CD14-positive monocyte (primary cell): ENCODE results near the gene FLT1. TPM values are rescaled to one million over a fixed set of nuclear protein-coding genes. Genes with fewer than 3 reads are reported as not detected.

ENCODE experiments used
- DNase-seq, 3 donors: peaks; one replicate each; pipeline ENCODE4 v3.0.0-alpha.2; 2011 to 2022
- H2AFZ ChIP-seq: 2 replicates; pipeline ENCODE4 v1.6.0; 2012; ENCODE audit warnings: mild to moderate bottlenecking, low read depth, low read length, inconsistent platforms; ENCODE audit not compliant: insufficient read depth, poor library complexity, severe bottlenecking
- H3K27ac ChIP-seq, 2 donors: 1 replicate in 1 of 2; 2 replicates in 1 of 2; pipeline ENCODE4 v1.5.1; 2012 to 2013; ENCODE audit warnings: low read length in 2 of 2, control low read depth in 1 of 2, inconsistent platforms in 1 of 2, low read depth in 1 of 2, mild to moderate bottlenecking in 1 of 2
- H3K27me3 ChIP-seq, 2 donors: one replicate each; pipeline versions ENCODE4 v1.6.0 to v1.6.1; 2011 to 2013; ENCODE audit warnings: low read length in 2 of 2; ENCODE audit not compliant: control insufficient read depth in 2 of 2, insufficient read depth in 2 of 2
- H3K36me3 ChIP-seq, 2 donors: replicated peaks in 1 of 2; 1 replicate in 1 of 2; 2 replicates in 1 of 2; pipeline versions ENCODE4 v1.5.1 to v1.6.1; 2012 to 2013; ENCODE audit warnings: low read length in 2 of 2, control low read depth in 1 of 2, inconsistent platforms in 1 of 2, mild to moderate bottlenecking in 1 of 2; ENCODE audit not compliant: insufficient read depth in 2 of 2, control insufficient read depth in 1 of 2
- H3K4me1 ChIP-seq, 2 donors: 1 replicate in 1 of 2; 2 replicates in 1 of 2; pipeline versions ENCODE4 v1.5.1 to v1.6.1; 2012 to 2013; ENCODE audit warnings: low read length in 2 of 2, control low read depth in 1 of 2, inconsistent platforms in 1 of 2, mild to moderate bottlenecking in 1 of 2, moderate library complexity in 1 of 2; ENCODE audit not compliant: insufficient read depth in 2 of 2, control insufficient read depth in 1 of 2
- H3K4me2 ChIP-seq: replicated peaks from 2 replicates; pipeline ENCODE3; 2012; ENCODE audit warnings: low read length, moderate library complexity, mild to moderate bottlenecking; ENCODE audit not compliant: poor library complexity, severe bottlenecking; ENCODE audit errors: extremely low read depth
- H3K4me3 ChIP-seq, 3 experiments: fragments of 200-600 bp in 1 of 3; sonication (generic) in 1 of 3; replicated peaks in 1 of 3; 1 replicate in 2 of 3; 2 replicates in 1 of 3; pipeline ENCODE4 v1.5.1; 2011 to 2013; ENCODE audit warnings: low read length in 3 of 3, mild to moderate bottlenecking in 3 of 3, control low read depth in 2 of 3, low read depth in 2 of 3, inconsistent platforms in 1 of 3, moderate library complexity in 1 of 3
- H3K79me2 ChIP-seq: 2 replicates; pipeline ENCODE4 v1.6.0; 2012; ENCODE audit warnings: mild to moderate bottlenecking, control low read depth, inconsistent platforms, low read length, moderate library complexity; ENCODE audit not compliant: insufficient read depth
- H3K9ac ChIP-seq: 2 replicates; pipeline ENCODE4 v1.6.0; 2017; ENCODE audit warnings: low read length, mild to moderate bottlenecking; ENCODE audit not compliant: insufficient read depth, poor library complexity, severe bottlenecking
- H3K9me3 ChIP-seq, 2 donors: replicated peaks in 1 of 2; 1 replicate in 1 of 2; 2 replicates in 1 of 2; pipeline versions ENCODE4 v1.5.1 to v1.6.1; 2012 to 2013; ENCODE audit warnings: low read length in 2 of 2, control low read depth in 1 of 2; ENCODE audit not compliant: control insufficient read depth in 1 of 2, insufficient read depth in 1 of 2
- H4K20me1 ChIP-seq: 2 replicates; pipeline ENCODE4 v1.6.0; 2012; ENCODE audit warnings: mild to moderate bottlenecking, low read length, control low read depth, moderate library complexity; ENCODE audit not compliant: insufficient read depth
- H3K27ac Mint-ChIP-seq, 7 donors: one replicate each; pipeline ENCODE4 v1.8.0; 2020; ENCODE audit warnings: mild to moderate bottlenecking in 7 of 7, mixed read lengths in 7 of 7, moderate library complexity in 6 of 7, inconsistent platforms in 2 of 7
- H3K27me3 Mint-ChIP-seq, 3 donors: one replicate each; pipeline ENCODE4 v1.8.0; 2021 to 2022; ENCODE audit warnings: low read depth in 3 of 3, mild to moderate bottlenecking in 3 of 3, mixed read lengths in 3 of 3, moderate library complexity in 3 of 3, inconsistent platforms in 1 of 3
- H3K36me3 Mint-ChIP-seq, 2 donors: one replicate each; pipeline ENCODE4 v1.8.0; 2020; ENCODE audit warnings: mixed read lengths in 2 of 2, inconsistent platforms in 1 of 2, mild to moderate bottlenecking in 1 of 2
- H3K4me1 Mint-ChIP-seq: one replicate; pipeline ENCODE4 v1.8.0; 2020; ENCODE audit warnings: mild to moderate bottlenecking, mixed read lengths
- H3K4me3 Mint-ChIP-seq, 2 donors: one replicate each; pipeline ENCODE4 v1.8.0; 2020; ENCODE audit warnings: mild to moderate bottlenecking in 2 of 2, mixed read lengths in 2 of 2, moderate library complexity in 1 of 2
- H3K9me3 Mint-ChIP-seq, 7 donors: one replicate each; pipeline ENCODE4 v1.8.0; 2020 to 2022; ENCODE audit warnings: mixed read lengths in 7 of 7, mild to moderate bottlenecking in 6 of 7, moderate library complexity in 6 of 7, inconsistent platforms in 2 of 7
- WGBS: methylation state at CpG from one replicate; pipeline ENCODE4 v1.1.5; 2013; ENCODE audit warnings: missing lambda C conversion rate; ENCODE audit not compliant: insufficient coverage; 5-methylcytosine and 5-hydroxymethylcytosine counted together
- intact Hi-C, 2 donors: fragments of 100-400 bp; cut with micrococcal nuclease; formaldehyde crosslinking; loops; one replicate each; pipeline versions ENCODE4 v1.15.0 to v1.15.1; 2023
- polyA plus RNA-seq, 3 donors: library from polyadenylated mRNA; depleted of rRNA in 1 of 3; unstranded in 2 of 3; stranded (reverse) in 1 of 3; fragments of 300-500 nt in 2 of 3; fragments of >200 nt in 1 of 3; fragmentation: Illumina TruSeq in 2 of 3; gene quantifications; 1 replicate in 2 of 3; 2 replicates in 1 of 3; pipeline ENCODE4 v1.2.3, GENCODE V29; 2012 to 2021
- TF ChIP-seq, protein P1 (sequence below): fragments of 200-600 bp; IDR thresholded peaks from one replicate; pipeline ENCODE4 v1.8.0; 2022; ENCODE audit warnings: antibody characterized with exemption, mild to moderate bottlenecking

FLT1 gene
- polyA plus RNA-seq, 3 donors = 0.28 TPM; not detected in 2

GRCh38 chr13:28447989-28448388, 46.9 kb downstream of the FLT1 start:
- Histone ChIP-seq H3K9me3 (peaks cover 14 to 15% of the 10 kb centered on the region in 2 donors), H4K20me1 (no peaks in the 10 kb centered on the region), H3K27me3 (peaks cover 2 to 6% of the 10 kb centered on the region in 2 donors), H3K36me3 (no peaks in the 10 kb centered on the region), H2AFZ (no peak overlapping the region), H3K27ac (no peak overlapping the region), H3K4me1 (no peaks in the 10 kb centered on the region), H3K9ac (no peak overlapping the region), H3K79me2 (no peaks in the 10 kb centered on the region), H3K4me3 (no peak overlapping the region), H3K4me2 (no peak overlapping the region)
- Mint-ChIP-seq H3K27ac (no peak overlapping the region), H3K36me3 (no peaks in the 10 kb centered on the region), H3K4me1 (no peaks in the 10 kb centered on the region), H3K27me3 (peaks cover 6 to 13% (median 11%) of the 10 kb centered on the region in 3 donors), H3K4me3 (no peak overlapping the region), H3K9me3 (peaks cover 5 to 28% (median 19%) of the 10 kb centered on the region in 7 donors)
- intact Hi-C loops = no loop called here
- DNase-seq = no peak
- TF ChIP-seq, protein P1, sequence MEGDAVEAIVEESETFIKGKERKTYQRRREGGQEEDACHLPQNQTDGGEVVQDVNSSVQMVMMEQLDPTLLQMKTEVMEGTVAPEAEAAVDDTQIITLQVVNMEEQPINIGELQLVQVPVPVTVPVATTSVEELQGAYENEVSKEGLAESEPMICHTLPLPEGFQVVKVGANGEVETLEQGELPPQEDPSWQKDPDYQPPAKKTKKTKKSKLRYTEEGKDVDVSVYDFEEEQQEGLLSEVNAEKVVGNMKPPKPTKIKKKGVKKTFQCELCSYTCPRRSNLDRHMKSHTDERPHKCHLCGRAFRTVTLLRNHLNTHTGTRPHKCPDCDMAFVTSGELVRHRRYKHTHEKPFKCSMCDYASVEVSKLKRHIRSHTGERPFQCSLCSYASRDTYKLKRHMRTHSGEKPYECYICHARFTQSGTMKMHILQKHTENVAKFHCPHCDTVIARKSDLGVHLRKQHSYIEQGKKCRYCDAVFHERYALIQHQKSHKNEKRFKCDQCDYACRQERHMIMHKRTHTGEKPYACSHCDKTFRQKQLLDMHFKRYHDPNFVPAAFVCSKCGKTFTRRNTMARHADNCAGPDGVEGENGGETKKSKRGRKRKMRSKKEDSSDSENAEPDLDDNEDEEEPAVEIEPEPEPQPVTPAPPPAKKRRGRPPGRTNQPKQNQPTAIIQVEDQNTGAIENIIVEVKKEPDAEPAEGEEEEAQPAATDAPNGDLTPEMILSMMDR = no peak

GRCh38 chr13:28447206-28447605, 47.7 kb downstream of the FLT1 start:
- no CpG with 5 or more reads among the region's 2 CpGs for WGBS
- Histone ChIP-seq H3K27me3 (peaks cover 3 to 6% of the 10 kb centered on the region in 2 donors), H3K9ac (no peak overlapping the region), H3K79me2 (no peaks in the 10 kb centered on the region), H3K4me2 (no peak overlapping the region), H3K27ac (no peak overlapping the region), H4K20me1 (no peaks in the 10 kb centered on the region), H3K36me3 (no peaks in the 10 kb centered on the region), H3K4me1 (no peaks in the 10 kb centered on the region), H3K4me3 (no peak overlapping the region), H2AFZ (no peak overlapping the region), H3K9me3 (peaks cover 14 to 15% of the 10 kb centered on the region in 2 donors)
- Mint-ChIP-seq H3K36me3 (no peaks in the 10 kb centered on the region), H3K9me3 (peaks cover 5 to 28% (median 19%) of the 10 kb centered on the region in 7 donors), H3K27ac (no peak overlapping the region), H3K4me3 (no peak overlapping the region), H3K27me3 (peaks cover 6 to 15% (median 15%) of the 10 kb centered on the region in 3 donors), H3K4me1 (no peaks in the 10 kb centered on the region)
- intact Hi-C loops = no loop called here
- TF ChIP-seq, protein P1 = no peak
- no peak for DNase-seq
